Activated naive CD4-positive, alpha-beta T cell (primary cell): ENCODE data around the gene HERPUD1.
"Not testable (repeated sequence)": the region's sequence is repeated elsewhere in the genome, so short reads cannot be mapped to it uniquely, and the experiment has no call there.

ENCODE experiments used
- DNase-seq, 4 experiments: peaks; one replicate each; lab custom pipeline; 2025; lab: John Stamatoyannopoulos, UW

The HERPUD1 gene

GRCh38 chr16:56982695-56983094, 50.8 kb downstream of the HERPUD1 start:
- DNase-seq, result no peak

- no peak for DNase-seq
Measured at GRCh38 chr16:56983211-56983751, 51.3 kb downstream of the HERPUD1 start.

DNA sequence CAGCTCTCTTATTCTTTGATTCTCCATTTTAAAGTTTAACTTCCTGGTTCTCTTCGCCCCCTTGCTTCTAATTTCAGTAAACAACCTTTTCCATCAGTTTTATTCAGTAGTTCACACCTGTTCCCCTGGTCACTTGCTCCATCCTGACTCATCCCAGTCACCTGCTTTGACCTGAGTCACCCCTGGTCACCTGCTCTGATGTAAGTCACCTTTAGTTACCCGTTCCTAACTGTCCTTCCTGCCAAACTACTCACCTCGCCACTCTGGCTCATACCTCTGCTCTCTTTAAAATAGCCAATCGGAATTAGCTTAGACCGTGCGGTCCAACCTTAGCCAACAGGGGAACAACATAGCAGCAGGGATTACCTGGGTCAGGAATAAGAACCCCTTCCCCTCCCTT, 52.7 kb downstream of the HERPUD1 start:
- no peak for DNase-seq

- no peak for DNase-seq
Measured at GRCh38 chr16:56985288-56985961, 53.5 kb downstream of the HERPUD1 start.

- DNase-seq, result no peak
Measured at GRCh38 chr16:56985962-56986360, 54.0 kb downstream of the HERPUD1 start.

DNA sequence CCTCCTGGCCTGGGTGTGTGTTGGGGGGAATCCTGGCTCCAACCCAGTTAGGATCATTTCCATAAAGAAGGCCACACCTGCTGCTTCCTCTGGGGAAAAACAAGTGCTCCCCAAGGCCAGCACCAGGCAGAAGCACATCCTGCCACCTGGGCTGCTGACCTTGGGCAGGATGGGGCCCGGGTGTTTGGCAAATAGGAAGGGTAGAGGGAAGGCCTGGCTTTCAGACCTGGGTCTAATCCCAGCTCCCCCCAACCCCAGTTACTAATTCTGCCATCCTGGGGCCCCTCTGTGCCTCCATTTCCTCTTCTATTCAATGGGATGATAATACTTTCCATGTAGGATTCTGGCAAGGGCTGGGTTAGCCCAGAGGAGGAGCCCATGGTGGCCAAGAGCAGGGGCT, 54.4 kb downstream of the HERPUD1 start:
- DNase-seq, result no peak

DNA sequence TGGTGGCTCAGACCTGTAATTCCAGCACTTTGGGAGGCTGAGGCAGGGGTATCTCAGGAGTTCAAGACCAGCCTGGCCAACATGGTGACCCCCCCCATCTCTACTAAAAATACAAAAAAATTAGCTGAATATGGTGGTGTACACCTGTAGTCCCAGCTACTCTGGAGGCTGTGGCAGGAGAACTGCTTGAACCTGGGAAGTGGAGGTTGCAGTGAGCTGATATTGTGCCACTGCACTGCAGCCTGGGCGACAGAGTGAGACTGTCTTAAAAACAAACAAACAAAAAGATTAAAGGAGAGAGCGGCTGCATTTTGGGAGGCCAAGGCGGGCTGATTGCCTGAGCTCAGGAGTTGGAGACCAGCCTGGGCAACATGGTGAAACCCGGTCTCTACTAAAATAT, 55.0 kb downstream of the HERPUD1 start:
- DNase-seq, result not testable (repeated sequence)

GRCh38 chr16:56987692-56988091, 55.8 kb downstream of the HERPUD1 start:
- DNase-seq, result no peak

GRCh38 chr16:56988161-56988947, 56.4 kb downstream of the HERPUD1 start:
- DNase-seq, result no peak

- peak; percentile 77 to 89 (median 86) for DNase-seq
Measured at GRCh38 chr16:56988948-56989945, 57.3 kb downstream of the HERPUD1 start, which contains the start of gene NLRC5. NLRC5 (plus strand) TSS chr16:56989557; CDS start chr16:57020713, 31,156 bp downstream.

DNA sequence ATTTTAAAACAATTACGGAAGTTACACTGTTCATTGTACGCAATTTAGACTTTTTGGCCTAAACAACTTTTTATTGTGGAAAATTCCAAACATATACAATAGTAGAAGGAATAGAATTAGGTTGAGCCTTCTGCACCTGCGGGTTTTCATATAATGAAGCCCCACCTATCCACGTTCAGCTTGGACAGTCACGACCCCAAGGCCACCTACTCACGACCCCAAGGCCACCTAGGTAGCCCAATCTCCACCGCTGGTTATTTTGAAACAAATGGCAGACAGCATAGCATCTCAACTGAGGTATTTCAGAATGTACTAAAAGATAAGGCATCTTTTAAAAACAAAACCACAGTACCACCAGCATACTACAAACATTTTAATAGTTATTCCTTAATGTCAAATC, 58.0 kb downstream of the HERPUD1 start:
- DNase-seq, result no peak

GRCh38 chr16:56990407-56991286, 58.7 kb downstream of the HERPUD1 start:
- no peak for DNase-seq

DNA sequence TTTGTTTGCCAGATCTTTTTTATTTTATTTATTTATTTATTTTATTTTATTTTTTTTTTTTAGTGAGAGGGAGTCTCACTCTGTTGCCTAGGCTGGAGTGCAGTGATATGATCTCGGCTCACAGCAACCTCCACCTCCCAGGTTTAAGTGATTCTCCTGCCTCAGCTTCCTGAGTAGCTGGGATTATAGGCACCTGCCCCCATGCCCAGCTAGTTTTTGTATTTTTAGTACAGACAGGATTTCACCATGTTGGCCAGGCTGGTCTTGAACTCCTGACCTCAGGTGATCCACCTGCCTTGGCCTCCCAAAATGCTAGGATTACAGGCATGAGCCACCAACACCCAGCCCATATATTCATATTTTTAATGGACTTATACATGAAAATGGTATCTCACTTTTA, 60.5 kb downstream of the HERPUD1 start:
- not testable (repeated sequence) for DNase-seq

DNA sequence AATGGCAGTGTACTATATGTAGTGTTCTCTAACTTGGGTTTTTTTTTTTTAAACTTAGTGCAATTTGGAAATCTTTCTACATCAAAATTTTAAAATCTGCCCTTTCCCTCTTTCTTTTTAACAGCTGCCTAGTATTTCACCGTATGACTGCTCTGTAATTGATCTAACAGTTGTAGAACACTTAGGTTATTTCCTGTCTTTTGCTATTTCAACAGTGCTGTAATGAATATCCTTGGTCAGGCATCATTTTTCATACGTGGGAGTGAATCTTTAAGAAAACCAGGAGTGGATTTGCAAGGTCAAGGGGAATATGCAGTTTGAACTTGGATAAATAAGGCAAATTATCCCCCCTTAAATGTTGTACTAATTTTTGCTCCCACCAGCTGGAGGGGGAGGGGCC, 61.3 kb downstream of the HERPUD1 start:
- DNase-seq, result no peak

DNA sequence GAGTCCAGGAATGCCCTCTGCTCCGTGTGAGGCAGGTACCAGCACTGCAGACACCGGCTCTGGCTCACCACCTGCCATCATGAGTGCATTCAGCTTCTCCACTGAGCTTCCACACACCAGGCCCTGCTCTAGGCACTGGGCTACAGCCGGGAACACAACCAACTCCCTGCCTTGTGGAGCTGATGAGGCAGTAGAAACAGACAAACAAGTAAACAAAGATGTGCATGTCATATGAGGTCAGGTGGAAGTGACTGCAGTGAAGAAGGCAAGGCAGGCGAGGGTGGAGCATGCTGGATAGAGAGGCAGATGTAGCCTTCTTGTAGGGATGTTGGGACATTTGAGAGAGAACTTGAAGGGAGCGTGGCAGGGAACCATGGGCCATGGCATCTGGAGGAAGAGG, 62.4 kb downstream of the HERPUD1 start:
- no peak for DNase-seq
